CD4-positive, alpha-beta T cell treated with Interleukin-12 subunit alpha and Interleukin-12 subunit beta, for 1 hour (primary cell): Measurements from ENCODE around the gene ZDHHC20.

ENCODE experiments used
- DNase-seq: peaks from one replicate; pipeline ENCODE4 v3.0.0-alpha.2; 2020

Gene ZDHHC20

GRCh38 chr13:21458813-21459701 lies at the start of gene ZDHHC20:
ZDHHC20 (minus strand) TSS chr13:21459303; CDS start chr13:21459171, 132 bp downstream.
- DNase-seq: peak; percentile 92

DNA sequence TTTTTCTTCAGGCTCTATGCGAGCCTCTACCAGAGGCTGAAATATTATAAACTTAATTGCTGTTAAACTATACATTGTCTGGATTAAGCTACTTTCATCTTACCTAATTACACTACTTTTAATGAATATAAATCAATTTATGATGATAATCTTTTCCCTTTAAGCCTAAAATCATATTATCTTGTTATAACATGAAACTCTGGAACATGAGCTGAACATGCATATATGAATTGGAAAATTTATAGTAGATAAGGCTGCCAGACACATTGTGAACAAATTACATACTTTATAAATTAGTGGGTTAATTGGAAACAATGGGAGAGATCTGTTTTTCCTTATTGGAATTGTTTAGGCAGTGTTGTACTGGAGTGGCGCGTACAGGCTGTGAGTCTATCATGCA lies 45.3 kb upstream of the ZDHHC20 start:
- no peak for DNase-seq

DNA sequence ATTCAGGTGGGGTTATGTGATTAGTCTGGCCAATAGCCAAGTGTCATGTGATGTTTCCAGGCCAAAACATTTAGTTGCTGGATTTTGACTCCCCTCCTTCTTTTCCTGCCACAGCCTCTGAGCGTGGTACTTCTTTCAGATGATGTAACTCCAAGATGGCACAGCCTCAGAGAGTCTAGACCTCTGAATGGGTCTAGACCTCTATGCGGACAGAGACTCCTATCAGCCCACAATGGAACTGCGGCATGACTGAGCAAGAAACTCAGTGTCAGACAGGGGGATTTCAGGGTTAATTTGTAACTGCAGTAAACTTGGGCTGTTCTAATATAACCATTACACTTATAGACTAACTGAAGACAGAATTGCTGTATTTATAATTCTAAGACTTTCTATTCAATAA lies 42.6 kb upstream of the ZDHHC20 start:
- no peak for DNase-seq

GRCh38 chr13:21486322-21486721 lies 27.2 kb upstream of the ZDHHC20 start:
- no peak for DNase-seq

GRCh38 chr13:21483748-21484147 lies 24.6 kb upstream of the ZDHHC20 start:
- no peak for DNase-seq

- DNase-seq: no peak
Observed at GRCh38 chr13:21481359-21481758, 22.3 kb upstream of the ZDHHC20 start.

GRCh38 chr13:21478881-21479808 lies 20.0 kb upstream of the ZDHHC20 start:
- peak; percentile 76 for DNase-seq

DNA sequence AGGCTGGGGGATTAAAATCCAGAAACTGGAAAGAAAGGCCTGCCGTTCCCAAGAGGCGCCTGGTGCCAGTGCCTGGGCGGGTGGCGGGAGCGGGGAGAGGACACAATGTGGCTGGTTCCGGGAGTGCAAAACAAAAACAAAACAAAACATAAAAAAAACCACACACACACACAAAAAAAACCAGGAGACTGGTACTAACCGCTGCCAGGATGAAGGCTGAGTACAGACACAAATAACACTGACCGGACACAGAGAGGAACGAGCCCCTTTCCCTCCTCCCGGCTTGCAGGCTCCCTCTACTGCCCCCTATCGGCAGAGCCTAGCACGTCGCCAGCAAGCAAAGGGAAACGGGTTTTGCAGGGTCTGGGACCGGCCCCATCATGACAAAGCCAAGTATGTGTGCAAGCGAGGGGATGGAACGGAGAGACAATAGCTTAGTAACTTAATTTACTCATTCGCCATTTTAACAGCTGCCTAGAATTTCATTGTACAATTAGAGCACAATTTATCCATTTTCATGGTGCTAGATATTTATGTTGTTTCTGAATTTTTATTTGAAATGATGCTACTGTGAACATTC lies 17.9 kb upstream of the ZDHHC20 start:
- DNase-seq: peak; percentile 82

- DNase-seq: no peak
Observed at GRCh38 chr13:21475115-21475514, 16.0 kb upstream of the ZDHHC20 start.

- no peak for DNase-seq
Observed at GRCh38 chr13:21470785-21471184, 11.7 kb upstream of the ZDHHC20 start.

GRCh38 chr13:21466527-21466926 lies 7.4 kb upstream of the ZDHHC20 start:
- no peak for DNase-seq

DNA sequence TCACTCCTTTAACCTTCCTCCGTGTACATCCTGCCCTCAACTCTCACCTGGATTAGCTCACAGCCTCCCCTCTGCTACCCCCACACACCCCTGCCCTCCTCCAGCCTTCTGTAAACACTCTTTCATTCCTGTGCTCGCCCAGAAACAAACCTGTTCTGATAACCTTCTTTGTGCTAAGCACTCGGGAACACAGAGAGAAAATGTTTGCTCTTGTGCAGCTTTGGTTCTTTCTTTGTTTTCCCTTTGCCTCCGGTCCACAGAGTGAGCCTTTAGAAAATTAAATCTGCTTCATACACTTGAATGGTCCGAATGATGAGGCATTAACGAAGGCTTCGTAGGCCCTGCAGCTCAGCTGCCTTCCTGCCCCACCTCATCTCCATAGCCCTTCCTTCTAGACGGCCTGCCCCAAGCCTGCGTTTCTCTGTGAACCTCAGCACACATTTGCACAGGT lies 6.6 kb upstream of the ZDHHC20 start:
- no peak for DNase-seq

GRCh38 chr13:21463424-21463823 lies 4.3 kb upstream of the ZDHHC20 start:
- no peak for DNase-seq

GRCh38 chr13:21461131-21461530 lies 2.0 kb upstream of the ZDHHC20 start:
- no peak for DNase-seq

DNA sequence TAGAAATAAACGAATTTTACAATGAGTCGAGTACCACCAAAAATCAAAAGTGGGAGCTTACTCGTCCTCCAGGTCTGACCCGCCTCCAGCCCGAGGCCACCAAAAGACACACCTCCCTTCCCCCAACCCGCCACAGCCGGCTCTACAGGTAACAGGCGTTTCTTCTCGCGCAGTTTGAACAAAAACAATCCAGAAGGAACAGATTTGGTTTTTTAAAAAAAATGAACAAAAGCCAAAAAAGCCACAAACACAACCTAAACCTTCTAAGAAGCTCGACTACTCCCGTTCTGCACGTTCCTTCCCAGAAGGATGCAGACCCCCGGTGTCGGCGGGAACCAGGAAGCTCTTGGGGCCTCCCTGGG lies 671 bp downstream of the ZDHHC20 start:
- peak; percentile 51 for DNase-seq

DNA sequence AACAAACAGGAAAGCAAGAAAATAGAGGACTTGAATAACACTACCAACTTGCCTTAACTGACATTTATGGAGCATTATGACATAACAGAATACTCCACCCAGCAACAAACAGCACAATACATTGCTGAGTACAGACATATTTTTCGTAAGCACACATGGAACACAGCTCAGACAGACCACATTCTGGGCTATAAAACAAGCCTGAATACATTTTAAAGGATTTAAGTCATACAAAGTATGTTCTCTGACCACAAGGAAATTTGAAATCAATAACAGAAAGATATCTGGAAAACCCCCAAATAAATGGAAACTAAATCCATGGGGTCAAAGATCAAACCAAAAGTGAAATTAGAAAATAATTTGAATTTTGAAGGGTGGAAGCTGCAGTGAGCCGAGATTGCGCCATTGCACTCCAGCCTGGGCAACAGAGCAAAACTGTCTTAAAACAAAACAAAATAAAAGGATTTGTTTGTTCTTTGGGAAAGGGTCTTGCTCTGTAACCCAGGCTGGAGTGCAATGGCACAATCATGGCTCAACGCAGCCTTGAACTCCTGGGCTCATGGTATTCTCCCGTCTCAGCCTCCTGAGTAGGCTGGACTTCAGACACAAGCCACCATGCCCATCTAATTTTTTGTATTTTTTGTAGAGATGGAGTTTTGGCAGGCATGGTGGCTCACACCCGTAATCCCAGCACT lies 5.6 kb downstream of the ZDHHC20 start:
- DNase-seq: no peak

DNA sequence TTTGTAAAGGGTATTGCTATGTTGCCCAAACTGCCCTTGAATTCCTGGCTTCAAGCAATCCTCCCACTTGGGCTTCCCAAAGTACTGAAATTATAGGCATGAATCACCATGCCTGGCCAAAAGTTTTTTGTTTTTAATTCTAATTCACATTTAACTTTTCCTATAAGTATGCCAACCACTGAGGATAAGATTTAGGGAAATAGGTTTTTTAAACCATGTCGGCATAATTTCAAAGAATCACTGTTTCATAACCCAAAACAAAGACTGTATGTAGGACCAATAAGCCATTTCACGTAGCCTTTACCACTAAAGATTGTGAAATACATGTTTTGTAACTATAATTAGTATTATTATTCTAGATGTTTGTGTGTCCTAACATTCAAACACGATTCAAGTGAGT lies 8.2 kb downstream of the ZDHHC20 start:
- no peak for DNase-seq

- DNase-seq: no peak
Observed at GRCh38 chr13:21446656-21447055, 12.4 kb downstream of the ZDHHC20 start.

- DNase-seq: no peak
Observed at GRCh38 chr13:21445759-21446158, 13.3 kb downstream of the ZDHHC20 start.

DNA sequence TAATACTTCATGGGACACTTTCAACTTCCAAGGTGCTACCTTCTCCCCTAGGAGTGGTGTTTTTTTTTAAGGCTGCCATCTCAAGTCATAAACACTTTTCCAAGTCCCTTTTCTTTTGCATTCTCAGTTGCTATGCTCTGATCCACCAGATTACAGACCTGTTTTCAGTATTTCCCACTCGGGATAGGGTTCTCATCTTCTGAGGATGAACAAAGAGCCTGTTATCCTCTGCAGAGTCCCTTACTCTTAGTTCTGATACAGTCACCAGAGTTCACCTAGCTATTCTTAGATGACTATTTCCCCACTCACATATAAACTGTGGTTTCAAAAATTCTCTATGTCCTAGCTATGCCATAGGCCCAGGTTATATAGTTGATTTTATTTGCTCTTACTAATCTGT lies 15.9 kb downstream of the ZDHHC20 start:
- no peak for DNase-seq

DNA sequence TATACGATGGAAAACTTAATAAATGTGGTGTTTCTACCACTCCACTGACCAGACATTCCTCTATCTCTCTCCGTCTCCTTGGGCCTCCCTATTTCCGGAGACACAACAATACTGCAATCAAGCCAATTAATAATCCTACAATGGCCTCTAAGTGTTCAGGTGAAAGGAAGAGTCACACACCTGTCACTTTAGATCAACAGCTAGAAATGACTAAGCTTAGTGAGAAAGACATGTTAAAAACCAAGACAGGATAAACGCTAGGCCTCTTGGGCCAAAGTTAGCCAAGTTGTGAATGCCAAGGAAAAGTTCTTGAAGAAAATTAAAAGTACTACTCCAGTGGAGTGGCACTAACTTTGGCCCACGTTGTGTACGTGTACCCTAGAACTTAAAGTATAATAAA lies 22.5 kb downstream of the ZDHHC20 start:
- no peak for DNase-seq

DNA sequence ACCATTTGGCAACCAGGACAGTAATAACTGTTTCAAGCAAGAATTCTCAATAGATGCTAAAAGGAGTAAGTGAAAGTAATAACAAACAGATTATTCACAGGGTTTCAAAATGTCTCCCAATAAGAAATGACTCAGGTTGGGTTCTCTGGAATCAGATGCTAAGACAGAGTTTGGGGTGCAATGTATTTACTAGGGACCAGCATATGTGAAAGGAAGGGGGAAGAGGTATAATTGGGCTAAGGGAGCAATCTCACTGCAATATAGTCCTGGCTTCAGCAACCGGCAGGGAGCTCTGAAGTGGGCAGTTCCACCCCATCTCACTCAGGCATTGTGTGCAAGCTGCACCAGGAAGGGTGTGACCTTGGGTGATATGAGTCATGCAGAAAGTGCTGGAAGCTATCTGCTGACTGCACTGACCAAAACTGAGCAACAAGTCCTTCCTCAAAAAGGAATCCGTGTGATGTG lies 23.4 kb downstream of the ZDHHC20 start:
- DNase-seq: peak; percentile 61

DNA sequence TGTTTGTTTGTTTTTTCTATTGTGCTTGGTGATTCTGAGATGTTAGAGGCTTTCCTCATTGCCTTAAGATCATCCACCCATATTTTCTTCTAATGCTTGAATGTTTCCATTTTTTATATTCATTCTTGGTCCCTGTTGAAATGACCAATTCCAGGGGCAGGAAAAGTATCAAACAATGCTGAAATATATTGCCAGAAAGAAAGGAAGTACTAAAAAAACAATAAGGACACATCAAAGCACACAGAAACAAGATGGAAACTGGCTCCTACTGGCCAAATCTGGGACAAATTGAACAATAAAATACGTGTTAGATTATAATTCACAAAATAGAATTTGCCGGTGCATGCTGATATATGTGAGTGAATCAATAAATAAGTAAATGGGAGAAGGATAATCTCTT lies 23.9 kb downstream of the ZDHHC20 start:
- no peak for DNase-seq
